Measurements from ENCODE around the gene GPBP1L1. TPM values are rescaled to one million over a fixed set of nuclear protein-coding genes. Genes with fewer than 3 reads are reported as not detected.

Gene GPBP1L1
- total and polyA plus RNA-seq, 2 of the 13 experiments (the other 11 are each of a cell fraction or from before 2014, with no cell fraction given) = 45.9 to 86.1 TPM

DNA sequence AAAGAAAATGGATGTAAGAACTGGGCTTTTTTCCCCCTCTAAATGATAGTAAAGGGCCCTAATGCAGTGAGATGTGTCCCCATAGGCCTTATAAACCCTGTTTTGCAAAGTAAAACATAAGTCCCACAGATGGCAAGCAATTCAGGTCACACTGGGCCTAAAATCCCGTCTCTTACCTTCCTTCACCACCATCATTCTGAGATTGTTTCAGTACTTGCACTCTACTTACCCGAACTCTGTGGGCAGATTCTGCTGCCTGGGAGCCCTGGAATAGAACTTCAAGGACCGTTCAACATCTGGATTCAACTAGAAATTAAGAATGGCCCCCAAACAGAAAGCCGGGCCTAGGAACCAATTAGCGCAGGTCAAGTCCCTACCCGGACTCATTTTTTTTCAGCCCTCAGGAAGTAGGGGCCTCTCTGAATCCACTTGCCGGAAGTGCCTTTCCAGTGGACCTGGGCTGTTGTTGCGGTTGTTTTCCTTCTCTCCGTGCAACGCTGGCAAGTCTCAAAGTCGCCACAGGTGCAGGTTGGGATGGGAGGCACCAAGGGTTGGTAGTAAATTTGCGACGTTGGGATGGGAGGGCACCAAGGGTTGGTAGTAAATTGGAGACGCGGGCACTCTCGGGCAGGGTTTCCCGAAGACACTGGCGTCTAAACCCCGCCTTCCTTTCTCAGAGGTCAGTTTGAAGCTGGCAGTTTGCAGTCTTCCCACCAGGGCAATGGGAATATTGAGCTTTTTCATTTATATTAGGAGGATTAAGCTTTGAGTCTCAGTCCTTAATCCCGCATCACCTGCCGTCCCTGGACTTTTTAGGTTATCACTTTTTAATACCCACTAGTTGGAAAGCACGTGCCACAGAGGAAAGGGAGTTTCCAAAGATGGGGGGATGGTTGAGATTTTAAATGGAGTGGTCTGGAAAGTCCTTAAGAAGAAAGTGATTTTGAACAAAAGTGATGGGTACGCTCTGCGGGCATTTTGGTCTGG lies 1.7 kb upstream of the GPBP1L1 start, which contains the start of gene TMEM69 (continued):
- TF ChIP-seq DNMT3B (CRISPR knock-in tag; conservative IDR thresholded peaks at IDR 0.05) (0 out of 2 replicates have a peak, but pooled peaks have one; percentile 84), HDAC1 (CRISPR knock-in tag; IDR thresholded peaks at IDR 0.05) (peak; percentile 82), SATB2 (CRISPR knock-in tag; IDR thresholded peaks at IDR 0.05) (peak; percentile 38; the same call in 1 of the 2 replicates), ATF2 (CRISPR knock-in tag; IDR thresholded peaks at IDR 0.05) (peak; percentile 59; the same call in 1 of the 2 replicates), ZNF503 (CRISPR knock-in tag; IDR thresholded peaks at IDR 0.05) (peak; percentile 77; the same call in 1 of the 2 replicates), RARG (CRISPR knock-in tag; IDR thresholded peaks at IDR 0.05; ENCODE audit: low read depth) (no peak), KDM2A (CRISPR knock-in tag; IDR thresholded peaks at IDR 0.05; ENCODE audit: borderline replicate concordance, low read depth) (peak; percentile 77; the same call in 1 of the 2 replicates), ATAD3A (CRISPR knock-in tag; IDR thresholded peaks at IDR 0.05) (no peak), ELF3 (CRISPR knock-in tag; IDR thresholded peaks at IDR 0.05) (peak; percentile 58; the same call in 1 of the 2 replicates), ZNF124 (CRISPR knock-in tag; IDR thresholded peaks at IDR 0.05) (peak; percentile 83; the same call in 1 of the 2 replicates), FOXA3 (CRISPR knock-in tag; IDR thresholded peaks at IDR 0.05) (peak; percentile 49; the same call in 1 of the 2 replicates), ZNF496 (CRISPR knock-in tag; IDR thresholded peaks at IDR 0.05; ENCODE audit: insufficient replicate concordance) (no peak), TIGD3 (CRISPR knock-in tag; IDR thresholded peaks at IDR 0.05; ENCODE audit: borderline replicate concordance) (no peak), FLYWCH1 (CRISPR knock-in tag; IDR thresholded peaks at IDR 0.05) (no peak), ZNF772 (CRISPR knock-in tag; IDR thresholded peaks at IDR 0.05) (0 out of 2 replicates have a peak, but pooled peaks have one; percentile 15), ZSCAN12 (CRISPR knock-in tag; IDR thresholded peaks at IDR 0.05) (no peak), ASH2L (IDR thresholded peaks at IDR 0.05; ENCODE audit: insufficient read length, low read depth, low read length) (no peak), ZMAT3 (CRISPR knock-in tag; conservative IDR thresholded peaks at IDR 0.05) (0 out of 2 replicates have a peak, but pooled peaks have one; percentile 48)
- TF ChIP-seq, protein P1, sequence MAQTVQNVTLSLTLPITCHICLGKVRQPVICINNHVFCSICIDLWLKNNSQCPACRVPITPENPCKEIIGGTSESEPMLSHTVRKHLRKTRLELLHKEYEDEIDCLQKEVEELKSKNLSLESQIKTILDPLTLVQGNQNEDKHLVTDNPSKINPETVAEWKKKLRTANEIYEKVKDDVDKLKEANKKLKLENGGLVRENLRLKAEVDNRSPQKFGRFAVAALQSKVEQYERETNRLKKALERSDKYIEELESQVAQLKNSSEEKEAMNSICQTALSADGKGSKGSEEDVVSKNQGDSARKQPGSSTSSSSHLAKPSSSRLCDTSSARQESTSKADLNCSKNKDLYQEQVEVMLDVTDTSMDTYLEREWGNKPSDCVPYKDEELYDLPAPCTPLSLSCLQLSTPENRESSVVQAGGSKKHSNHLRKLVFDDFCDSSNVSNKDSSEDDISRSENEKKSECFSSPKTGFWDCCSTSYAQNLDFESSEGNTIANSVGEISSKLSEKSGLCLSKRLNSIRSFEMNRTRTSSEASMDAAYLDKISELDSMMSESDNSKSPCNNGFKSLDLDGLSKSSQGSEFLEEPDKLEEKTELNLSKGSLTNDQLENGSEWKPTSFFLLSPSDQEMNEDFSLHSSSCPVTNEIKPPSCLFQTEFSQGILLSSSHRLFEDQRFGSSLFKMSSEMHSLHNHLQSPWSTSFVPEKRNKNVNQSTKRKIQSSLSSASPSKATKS (CRISPR knock-in tag; IDR thresholded peaks at IDR 0.05) = no peak
- TF ChIP-seq, protein P2, sequence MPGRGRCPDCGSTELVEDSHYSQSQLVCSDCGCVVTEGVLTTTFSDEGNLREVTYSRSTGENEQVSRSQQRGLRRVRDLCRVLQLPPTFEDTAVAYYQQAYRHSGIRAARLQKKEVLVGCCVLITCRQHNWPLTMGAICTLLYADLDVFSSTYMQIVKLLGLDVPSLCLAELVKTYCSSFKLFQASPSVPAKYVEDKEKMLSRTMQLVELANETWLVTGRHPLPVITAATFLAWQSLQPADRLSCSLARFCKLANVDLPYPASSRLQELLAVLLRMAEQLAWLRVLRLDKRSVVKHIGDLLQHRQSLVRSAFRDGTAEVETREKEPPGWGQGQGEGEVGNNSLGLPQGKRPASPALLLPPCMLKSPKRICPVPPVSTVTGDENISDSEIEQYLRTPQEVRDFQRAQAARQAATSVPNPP (CRISPR knock-in tag; IDR thresholded peaks at IDR 0.05) = peak; percentile 44; the same call in 1 of the 2 replicates
